Immature natural killer cell (primary cell): ENCODE measurements around the gene ARHGAP8. TPM values are rescaled to one million over a fixed set of nuclear protein-coding genes. Genes with fewer than 3 reads are reported as not detected.

Source experiments
- DNase-seq, 3 donors: peaks; one replicate each; pipeline ENCODE4 v3.0.0; 2022; ENCODE audit warnings: mixed read lengths in 1 of 3
- H3K27ac Mint-ChIP-seq, 6 donors: one replicate each; pipeline ENCODE4 v1.8.0; 2020; ENCODE audit warnings: mixed read lengths in 6 of 6, mild to moderate bottlenecking in 5 of 6, inconsistent platforms in 4 of 6, moderate library complexity in 3 of 6
- H3K27me3 Mint-ChIP-seq, 3 donors: one replicate each; pipeline ENCODE4 v1.8.0; 2020 to 2021; ENCODE audit warnings: low read depth in 3 of 3, mild to moderate bottlenecking in 3 of 3, mixed read lengths in 3 of 3, moderate library complexity in 3 of 3, inconsistent platforms in 1 of 3
- H3K36me3 Mint-ChIP-seq, 3 donors: one replicate each; pipeline ENCODE4 v1.8.0; 2020; ENCODE audit warnings: mixed read lengths in 3 of 3, inconsistent platforms in 2 of 3, mild to moderate bottlenecking in 2 of 3
- H3K4me1 Mint-ChIP-seq, 2 donors: one replicate each; pipeline ENCODE4 v1.8.0; 2020; ENCODE audit warnings: inconsistent platforms in 2 of 2, mild to moderate bottlenecking in 2 of 2, mixed read lengths in 2 of 2, moderate library complexity in 1 of 2
- H3K4me3 Mint-ChIP-seq, 5 donors: one replicate each; pipeline ENCODE4 v1.8.0; 2020; ENCODE audit warnings: mild to moderate bottlenecking in 5 of 5, mixed read lengths in 5 of 5, inconsistent platforms in 3 of 5, moderate library complexity in 3 of 5
- H3K9me3 Mint-ChIP-seq, 6 donors: one replicate each; pipeline ENCODE4 v1.8.0; 2020; ENCODE audit warnings: mild to moderate bottlenecking in 6 of 6, mixed read lengths in 6 of 6, inconsistent platforms in 4 of 6, moderate library complexity in 3 of 6
- polyA plus RNA-seq, 3 donors: library from polyadenylated mRNA; unstranded; fragments of 300-500 nt; fragmentation: Illumina TruSeq; gene quantifications; one replicate each; pipeline ENCODE4 v1.2.3, GENCODE V29; 2021

The ARHGAP8 gene
- polyA plus RNA-seq, 3 donors from 2014 or later, result 0.60 to 2.0 TPM; not detected in 1

DNA sequence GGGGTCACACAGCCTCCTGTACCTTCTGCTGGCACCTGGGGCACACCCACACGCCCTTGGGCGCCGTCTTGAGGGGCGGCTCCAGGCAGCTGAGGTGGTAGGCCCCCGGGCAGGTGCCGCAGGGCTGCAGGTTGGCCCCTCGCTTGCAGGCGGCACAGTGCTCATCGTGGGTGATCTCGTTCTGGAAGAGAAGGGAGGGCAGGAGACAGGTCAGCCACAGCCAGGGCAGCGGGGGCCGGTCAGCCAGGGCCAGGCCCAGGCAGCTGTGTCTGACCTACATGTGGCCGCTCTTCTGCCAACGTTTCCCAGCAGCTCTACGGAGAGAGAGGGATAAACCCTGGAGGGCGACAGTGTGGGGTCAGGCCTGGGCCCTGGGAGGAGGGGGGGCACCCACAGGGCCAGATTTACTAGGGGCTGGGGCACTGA lies 135.6 kb downstream of the ARHGAP8 start:
- no peak overlapping the region for H3K27ac Mint-ChIP-seq
- no peak for DNase-seq
- peaks cover 2 to 4% (median 3%) of the 10 kb centered on the region in 3 donors for H3K27me3 Mint-ChIP-seq
- H3K4me3 Mint-ChIP-seq, result no peak overlapping the region
- H3K9me3 Mint-ChIP-seq, result no peaks in the 10 kb centered on the region
- H3K36me3 Mint-ChIP-seq, result no peaks in the 10 kb centered on the region
- H3K4me1 Mint-ChIP-seq, result no peaks in the 10 kb centered on the region

DNA sequence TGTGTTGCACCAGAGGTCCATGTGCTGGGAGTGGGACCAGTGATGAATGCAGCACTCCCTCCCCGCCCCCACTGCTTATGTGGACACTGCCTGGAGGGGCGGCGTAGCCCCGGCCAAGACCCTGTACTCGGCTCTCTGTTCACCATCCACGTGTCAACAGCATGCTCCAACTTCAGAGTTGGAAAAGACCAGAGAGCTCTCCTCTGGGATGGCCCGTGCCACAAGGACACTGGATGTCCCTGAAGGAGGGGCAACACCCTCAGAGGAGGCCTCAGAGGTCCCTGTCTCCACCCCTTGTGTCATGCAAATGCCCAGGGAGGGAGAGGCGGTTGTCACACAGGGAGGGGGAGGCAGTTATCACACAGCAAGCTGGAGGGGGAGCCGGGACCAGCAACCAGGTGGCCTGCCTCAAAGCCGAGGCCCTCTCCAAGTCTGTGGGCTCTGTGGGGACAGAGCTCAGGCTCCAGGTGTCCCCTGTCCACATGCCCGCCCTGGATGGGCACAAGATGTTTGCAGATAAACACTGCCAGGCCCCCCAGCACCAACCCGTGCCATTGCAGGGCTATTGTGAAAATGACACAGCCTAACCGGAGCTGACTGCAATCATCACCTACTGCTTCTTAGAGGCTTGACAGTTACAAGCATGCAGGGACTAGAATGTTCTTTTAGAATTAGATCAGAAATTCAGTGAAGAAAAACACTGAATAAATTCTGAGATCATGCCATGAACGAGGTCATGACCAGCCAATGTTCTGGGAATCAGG lies 136.3 kb downstream of the ARHGAP8 start:
- H3K9me3 Mint-ChIP-seq, result no peaks in the 10 kb centered on the region
- DNase-seq, result no peak
- no peak overlapping the region for H3K4me3 Mint-ChIP-seq
- no peak overlapping the region for H3K27ac Mint-ChIP-seq
- H3K36me3 Mint-ChIP-seq, result no peaks in the 10 kb centered on the region
- H3K4me1 Mint-ChIP-seq, result no peaks in the 10 kb centered on the region
- peaks cover 2 to 4% (median 3%) of the 10 kb centered on the region in 3 donors for H3K27me3 Mint-ChIP-seq

DNA sequence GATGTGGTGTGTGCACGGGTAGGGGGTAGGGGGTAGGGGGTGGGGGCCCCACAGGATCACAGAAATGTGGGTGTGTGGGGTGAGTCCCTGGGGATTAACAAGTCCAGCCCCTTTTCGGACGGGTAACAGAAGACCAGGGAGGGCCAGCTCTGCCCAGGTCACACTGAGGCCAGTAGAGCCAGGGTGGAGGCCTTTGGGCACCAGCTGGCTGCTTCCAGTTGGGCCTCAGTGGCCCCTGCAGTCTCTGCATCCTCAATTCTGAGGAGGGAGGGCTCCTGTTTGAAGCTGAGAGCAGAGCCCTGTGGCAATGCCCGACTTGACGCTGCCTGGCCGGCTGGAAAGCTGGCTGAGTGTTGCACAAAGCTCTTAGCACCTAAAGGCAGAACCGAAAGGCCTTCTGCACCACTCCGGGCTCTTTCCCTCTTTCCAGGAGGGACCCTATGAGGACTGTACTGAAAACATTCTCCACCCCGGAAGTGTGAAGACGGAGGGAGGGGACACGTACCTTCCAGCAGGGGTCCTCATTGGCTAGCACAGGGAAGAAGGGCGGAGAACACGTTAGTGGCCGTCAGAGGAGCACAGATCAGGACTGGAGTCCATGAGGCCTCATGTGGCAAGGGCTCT lies 137.0 kb downstream of the ARHGAP8 start:
- H3K27ac Mint-ChIP-seq, result no peak overlapping the region
- no peak for DNase-seq

DNA sequence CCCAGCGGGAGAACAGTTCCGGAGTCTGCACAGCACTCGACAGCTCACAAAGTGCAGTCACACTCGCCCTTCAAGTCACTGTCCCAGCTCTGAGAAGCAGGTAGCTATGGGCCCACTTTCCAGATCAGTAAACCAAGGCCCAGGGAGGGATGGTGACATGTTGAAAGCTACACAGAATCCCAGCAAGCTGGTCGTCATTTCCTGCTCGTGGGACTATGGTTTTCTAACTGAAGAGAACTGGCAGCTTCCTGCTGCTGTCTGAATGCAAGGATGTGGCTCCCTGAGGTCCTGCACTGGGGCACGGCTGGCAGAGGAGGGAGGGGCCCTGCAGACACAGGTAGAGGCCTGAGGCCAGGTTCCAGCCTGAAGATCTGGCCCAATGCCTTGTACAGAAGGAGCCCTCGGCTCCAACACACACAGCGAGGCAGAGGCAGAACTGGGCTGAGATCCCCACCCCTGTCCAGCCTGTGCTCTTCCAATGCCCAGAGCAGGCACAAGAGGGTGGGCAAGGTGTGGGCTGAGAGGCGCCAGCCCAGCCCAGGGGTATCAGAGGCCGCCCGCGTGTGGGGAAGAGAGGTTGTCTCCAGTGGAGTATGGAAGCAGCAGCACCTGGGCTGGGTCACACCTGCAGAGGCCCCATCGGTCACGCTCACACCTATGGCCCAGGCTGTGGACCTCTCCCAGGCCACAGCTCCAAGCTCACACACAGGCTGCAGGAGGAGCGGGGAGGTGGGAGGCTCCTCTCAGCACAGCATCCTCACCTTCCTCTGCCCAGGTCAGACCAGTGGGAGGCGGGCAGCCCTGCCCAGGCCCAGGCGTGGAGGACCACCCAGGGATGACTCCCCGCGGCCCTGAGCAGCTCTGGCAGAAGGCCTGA lies 138.3 kb downstream of the ARHGAP8 start:
- H3K4me3 Mint-ChIP-seq, result no peak overlapping the region
- no peak for DNase-seq
- H3K27me3 Mint-ChIP-seq, result peaks cover 2 to 4% (median 3%) of the 10 kb centered on the region in 3 donors
- no peaks in the 10 kb centered on the region for H3K4me1 Mint-ChIP-seq
- no peaks in the 10 kb centered on the region for H3K9me3 Mint-ChIP-seq
- H3K27ac Mint-ChIP-seq, result no peak overlapping the region
- H3K36me3 Mint-ChIP-seq, result no peaks in the 10 kb centered on the region

More for the DNA sequence above, 137.0 kb downstream of the ARHGAP8 start:
- Mint-ChIP-seq H3K9me3 (no peaks in the 10 kb centered on the region), H3K36me3 (no peaks in the 10 kb centered on the region), H3K27me3 (peaks cover 2 to 4% (median 3%) of the 10 kb centered on the region in 3 donors), H3K4me3 (no peak overlapping the region), H3K4me1 (no peaks in the 10 kb centered on the region)

DNA sequence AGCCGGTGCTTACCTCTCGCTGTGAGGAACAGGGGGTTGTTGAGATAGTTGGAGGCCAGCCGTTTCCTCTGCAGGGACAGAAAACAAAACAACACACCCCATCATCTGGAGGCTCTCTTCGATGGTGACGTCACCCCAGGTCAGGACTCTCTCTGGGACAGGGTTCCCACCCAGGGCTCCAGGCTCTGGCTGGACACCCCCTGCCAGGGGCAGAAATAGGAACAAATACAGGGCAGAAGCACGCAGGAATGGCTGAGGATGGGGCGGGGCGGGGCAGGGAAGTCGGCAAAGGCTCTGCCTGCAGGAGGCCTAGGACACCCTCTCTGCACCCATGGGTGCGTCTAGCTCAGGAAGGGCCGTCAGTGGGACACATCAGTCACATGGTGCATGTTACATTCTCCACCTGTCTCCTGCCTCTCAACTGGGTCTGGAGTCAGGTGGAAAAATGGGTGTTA lies 138.9 kb downstream of the ARHGAP8 start:
- H3K27ac Mint-ChIP-seq, result no peak overlapping the region
- no peak overlapping the region for H3K4me3 Mint-ChIP-seq
- H3K36me3 Mint-ChIP-seq, result no peaks in the 10 kb centered on the region
- H3K9me3 Mint-ChIP-seq, result no peaks in the 10 kb centered on the region
- peaks cover 0 to 4% (median 3%) of the 10 kb centered on the region in 3 donors for H3K27me3 Mint-ChIP-seq
- no peak for DNase-seq
- no peaks in the 10 kb centered on the region for H3K4me1 Mint-ChIP-seq

DNA sequence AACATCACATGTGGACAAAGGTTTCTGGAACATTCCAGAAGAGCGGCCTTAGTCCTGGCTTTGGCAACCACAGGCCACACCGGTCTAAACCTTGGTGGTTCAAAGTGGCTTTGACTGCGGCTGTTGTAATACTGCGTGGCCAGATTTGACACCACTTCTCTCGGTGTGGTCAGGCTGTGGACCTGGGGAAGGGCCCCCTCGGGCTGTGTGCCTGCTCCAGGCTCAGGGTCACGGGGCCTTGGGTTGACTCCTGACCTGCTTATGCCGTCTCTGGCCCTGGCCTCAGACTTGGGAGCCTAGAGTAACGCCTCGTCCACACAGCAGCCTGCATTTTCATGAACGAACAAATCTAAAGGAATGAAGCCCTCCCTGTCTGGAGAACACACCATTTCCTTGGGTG lies 139.4 kb downstream of the ARHGAP8 start:
- H3K4me3 Mint-ChIP-seq, result no peak overlapping the region
- no peak overlapping the region for H3K27ac Mint-ChIP-seq
- no peaks in the 10 kb centered on the region for H3K4me1 Mint-ChIP-seq

DNA sequence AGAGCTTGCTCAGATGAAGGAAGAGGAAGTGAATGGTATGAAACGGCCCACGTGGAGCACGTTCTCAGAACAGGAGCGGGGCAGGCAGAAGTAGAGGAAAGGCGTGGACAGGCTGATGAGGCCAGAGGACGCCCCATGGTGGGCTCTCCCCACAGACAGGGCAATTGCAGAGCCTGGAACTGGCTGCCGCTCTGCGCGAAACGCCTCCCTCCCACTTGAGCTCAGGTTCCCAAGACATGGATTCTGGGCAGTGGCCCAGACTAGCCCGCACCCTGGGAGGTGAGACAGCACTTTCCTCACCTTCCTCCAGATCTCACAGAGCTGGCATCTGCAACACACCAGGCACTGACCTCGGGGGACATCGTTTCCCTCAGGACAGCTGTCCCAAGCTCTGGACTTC lies 139.9 kb downstream of the ARHGAP8 start:
- Mint-ChIP-seq H3K9me3 (no peaks in the 10 kb centered on the region), H3K27ac (no peak overlapping the region), H3K36me3 (no peaks in the 10 kb centered on the region), H3K27me3 (peaks cover 0 to 6% (median 3%) of the 10 kb centered on the region in 3 donors), H3K4me1 (no peaks in the 10 kb centered on the region), H3K4me3 (no peak overlapping the region)
- DNase-seq, result no peak

More for the DNA sequence above, 139.4 kb downstream of the ARHGAP8 start:
- DNase-seq, result no peak
- peaks cover 0 to 6% (median 3%) of the 10 kb centered on the region in 3 donors for H3K27me3 Mint-ChIP-seq
- no peaks in the 10 kb centered on the region for H3K36me3 Mint-ChIP-seq
- H3K9me3 Mint-ChIP-seq, result no peaks in the 10 kb centered on the region

DNA sequence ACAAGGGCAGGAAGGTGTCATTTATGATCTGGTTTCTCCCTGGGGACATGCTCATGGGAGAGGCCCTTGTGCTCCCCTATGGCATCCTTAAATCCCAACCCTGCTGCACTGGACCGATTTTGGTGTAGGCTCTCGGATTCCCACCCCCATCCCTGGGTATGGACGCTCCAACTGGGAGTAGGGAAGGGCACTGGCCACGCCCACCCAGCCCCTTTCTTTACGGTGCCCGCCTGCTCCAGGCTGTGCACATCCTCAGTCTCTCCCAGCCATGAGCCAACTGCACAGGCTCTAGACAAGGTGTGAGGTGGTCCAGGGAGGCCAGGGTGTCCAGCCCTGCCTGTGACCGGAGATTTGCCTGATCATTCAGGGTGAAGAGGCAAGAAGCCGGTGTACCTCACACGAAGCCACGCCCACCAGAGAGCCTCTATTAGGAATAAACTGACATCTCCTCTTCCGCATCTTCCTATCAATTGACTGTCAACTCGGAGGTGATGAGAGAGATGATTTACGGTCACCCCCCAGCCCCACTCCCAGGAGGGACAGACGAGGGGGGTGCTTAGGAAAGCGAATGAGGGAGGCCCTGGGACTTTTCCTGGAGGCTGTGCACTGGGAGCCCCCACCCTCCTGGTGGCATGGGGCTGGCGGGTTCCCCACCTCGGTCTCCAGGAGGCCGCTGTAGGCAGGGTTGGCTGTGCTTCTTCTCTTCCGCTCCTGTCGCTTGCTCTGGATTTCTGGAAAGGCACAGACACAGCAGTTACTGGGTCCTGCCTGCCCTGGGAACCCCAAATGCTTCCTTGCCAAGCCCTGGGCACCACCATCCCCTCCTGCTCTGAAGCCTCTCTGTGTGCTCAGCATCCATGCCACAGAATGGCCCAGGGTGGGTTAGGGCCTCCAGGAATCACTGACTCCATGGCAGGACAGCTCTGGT lies 140.7 kb downstream of the ARHGAP8 start:
- no peak overlapping the region for H3K4me3 Mint-ChIP-seq
- H3K27ac Mint-ChIP-seq, result no peak overlapping the region
- no peak for DNase-seq
- no peaks in the 10 kb centered on the region for H3K36me3 Mint-ChIP-seq
- H3K27me3 Mint-ChIP-seq, result peaks cover 0 to 6% (median 3%) of the 10 kb centered on the region in 3 donors
- H3K9me3 Mint-ChIP-seq, result no peaks in the 10 kb centered on the region
- no peaks in the 10 kb centered on the region for H3K4me1 Mint-ChIP-seq

DNA sequence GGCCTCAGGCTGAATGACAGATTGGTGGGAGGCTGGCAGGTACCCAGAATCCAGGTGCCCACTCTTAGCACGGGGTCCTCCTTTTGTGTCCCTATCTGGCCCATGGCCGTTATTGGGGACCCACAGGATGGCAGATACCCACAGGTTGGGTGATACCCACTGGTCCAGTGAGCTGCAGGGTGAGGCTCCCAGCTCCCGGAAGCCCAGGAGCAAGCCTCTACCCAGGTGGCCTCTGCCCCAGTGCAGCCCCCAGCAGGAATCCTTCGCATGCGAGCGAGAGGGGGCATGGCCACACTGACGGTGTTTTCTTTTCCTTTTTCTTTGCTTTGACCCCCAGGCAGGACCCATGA lies 141.3 kb downstream of the ARHGAP8 start:
- peaks cover 0 to 6% (median 3%) of the 10 kb centered on the region in 3 donors for H3K27me3 Mint-ChIP-seq

DNA sequence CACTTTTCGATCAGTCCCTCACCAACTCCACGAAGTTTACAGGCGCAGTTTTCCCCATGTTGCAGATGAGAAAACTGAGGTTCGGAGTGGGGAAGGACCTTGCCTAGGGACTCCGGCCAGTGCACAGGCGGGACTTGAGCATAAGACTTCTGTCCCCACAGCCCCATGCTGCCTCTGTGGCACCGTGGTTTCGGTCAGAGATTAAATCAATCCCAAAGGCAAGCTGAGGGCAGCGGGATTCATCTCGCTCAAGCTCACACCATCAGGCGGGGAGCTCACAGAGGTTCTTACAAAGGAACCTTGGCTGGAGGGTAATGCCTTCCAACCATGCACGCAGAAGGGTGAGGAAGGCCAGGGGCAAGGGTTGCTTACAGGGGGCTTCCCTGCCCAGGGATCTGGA lies 141.9 kb downstream of the ARHGAP8 start:
- Mint-ChIP-seq H3K27me3 (peaks cover 0 to 6% (median 3%) of the 10 kb centered on the region in 3 donors), H3K36me3 (no peaks in the 10 kb centered on the region), H3K9me3 (no peaks in the 10 kb centered on the region), H3K27ac (no peak overlapping the region), H3K4me1 (no peaks in the 10 kb centered on the region), H3K4me3 (no peak overlapping the region)
- DNase-seq, result no peak

More for the DNA sequence above, 141.3 kb downstream of the ARHGAP8 start:
- Mint-ChIP-seq H3K4me3 (no peak overlapping the region), H3K27ac (no peak overlapping the region), H3K4me1 (no peaks in the 10 kb centered on the region), H3K9me3 (no peaks in the 10 kb centered on the region), H3K36me3 (no peaks in the 10 kb centered on the region)
- DNase-seq, result no peak

DNA sequence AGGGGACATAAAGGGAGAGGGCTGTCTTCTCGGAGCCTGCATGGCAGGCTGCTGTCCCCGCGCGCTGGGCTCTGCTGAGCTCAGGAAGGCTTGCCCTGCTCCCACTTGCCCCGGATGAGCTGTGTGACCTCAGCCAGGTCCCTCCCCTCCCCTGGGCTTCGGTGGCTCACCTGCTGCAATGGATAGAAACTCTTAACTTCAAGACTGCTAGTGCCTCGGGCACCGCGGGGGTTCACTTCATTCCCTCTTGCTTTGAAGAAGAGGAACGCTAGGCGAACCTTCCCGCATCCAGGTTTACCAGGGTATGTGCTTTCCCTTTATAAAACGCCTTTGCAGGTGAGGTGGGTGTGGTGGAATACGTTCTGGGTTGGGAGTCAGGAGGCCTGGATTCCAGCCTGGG lies 142.4 kb downstream of the ARHGAP8 start:
- no peaks in the 10 kb centered on the region for H3K4me1 Mint-ChIP-seq
- no peak for DNase-seq
- H3K36me3 Mint-ChIP-seq, result no peaks in the 10 kb centered on the region
- no peak overlapping the region for H3K27ac Mint-ChIP-seq
- H3K9me3 Mint-ChIP-seq, result no peaks in the 10 kb centered on the region
- no peak overlapping the region for H3K4me3 Mint-ChIP-seq
- peaks cover 0 to 6% (median 3%) of the 10 kb centered on the region in 3 donors for H3K27me3 Mint-ChIP-seq

DNA sequence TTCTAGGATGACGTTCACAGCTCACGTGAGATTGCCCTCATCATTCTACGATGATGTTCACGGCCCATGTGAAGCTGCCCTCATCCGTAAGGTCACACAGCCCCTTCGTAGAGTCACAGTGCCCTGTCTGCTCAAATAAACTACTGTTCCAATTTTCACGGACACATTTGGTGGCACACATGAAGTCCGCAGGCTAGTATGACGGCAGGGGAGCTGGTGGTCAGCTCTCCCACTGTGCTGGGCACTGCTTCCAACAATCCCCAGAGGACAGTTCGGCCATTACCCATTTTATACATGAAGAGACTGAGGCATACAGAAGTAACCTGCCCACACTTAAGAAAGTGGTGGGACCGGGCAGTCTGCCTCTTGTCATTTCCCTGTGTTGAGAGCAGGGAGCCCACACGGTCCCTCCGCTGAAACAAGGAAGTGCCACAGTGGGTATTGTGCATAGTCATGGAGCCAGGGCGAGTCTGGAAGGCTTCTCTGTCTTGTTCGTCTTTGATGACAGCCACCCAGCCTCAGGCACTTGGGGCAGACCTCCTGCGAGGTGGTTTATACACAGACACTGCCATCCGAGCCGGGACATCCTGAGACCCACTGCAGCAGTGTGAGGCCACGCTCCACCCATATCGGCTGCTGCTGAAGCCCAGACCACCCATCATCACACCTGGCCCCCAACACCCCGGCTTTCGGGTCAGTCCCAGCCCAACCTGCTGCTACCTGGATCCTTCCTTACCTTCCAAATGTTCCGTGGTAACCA lies 143.1 kb downstream of the ARHGAP8 start:
- Mint-ChIP-seq H3K36me3 (no peaks in the 10 kb centered on the region), H3K27ac (no peak overlapping the region), H3K4me1 (no peaks in the 10 kb centered on the region), H3K4me3 (no peak overlapping the region), H3K27me3 (peaks cover under 1 to 3% (median 2%) of the 10 kb centered on the region in 3 donors), H3K9me3 (no peaks in the 10 kb centered on the region)
- DNase-seq, result no peak
